Calu3 (cell line): ENCODE measurements around the gene FMN1. TPM values are rescaled to one million over a fixed set of nuclear protein-coding genes. Genes with fewer than 3 reads are reported as not detected.
A peak's percentile ranks its signal among the peaks of the same experiment; 100 is the strongest.

Experiments used
- BruUV-seq: library from RNA; stranded (reverse); fragments of 400-500 nt; replicated peaks from 2 replicates; lab custom pipeline; 2021; lab: Mats Ljungman, UMichigan
- CTCF ChIA-PET: fragments of 300-600 bp; sonication (Branson Sonifier 250); formaldehyde crosslinking; loops from one replicate; lab custom pipeline; 2022; ENCODE audit warnings: antibody characterized with exemption; lab: Charles Lee
- DNase-seq: peaks from one replicate; pipeline ENCODE4 v3.0.0; 2022
- H3K27ac Mint-ChIP-seq: one replicate; pipeline ENCODE4 v1.8.0; 2022; ENCODE audit warnings: mixed read lengths; ENCODE audit not compliant: unreplicated experiment
- H3K27me3 Mint-ChIP-seq: one replicate; pipeline ENCODE4 v1.8.0; 2022; ENCODE audit warnings: mixed read lengths; ENCODE audit not compliant: unreplicated experiment
- H3K36me3 Mint-ChIP-seq: one replicate; pipeline ENCODE4 v1.8.0; 2022; ENCODE audit warnings: mild to moderate bottlenecking, moderate library complexity, mixed read lengths; ENCODE audit not compliant: insufficient read depth, unreplicated experiment
- H3K4me1 Mint-ChIP-seq: one replicate; pipeline ENCODE4 v1.8.0; 2022; ENCODE audit warnings: mild to moderate bottlenecking, low read depth, mixed read lengths; ENCODE audit not compliant: unreplicated experiment
- H3K4me3 Mint-ChIP-seq: one replicate; pipeline ENCODE4 v1.8.0; 2022; ENCODE audit warnings: mild to moderate bottlenecking, low read depth, moderate library complexity, mixed read lengths; ENCODE audit not compliant: unreplicated experiment
- H3K9me3 Mint-ChIP-seq: one replicate; pipeline ENCODE4 v1.8.0; 2022; ENCODE audit warnings: low read depth, mixed read lengths; ENCODE audit not compliant: unreplicated experiment
- intact Hi-C: fragments of 100-400 bp; cut with micrococcal nuclease; formaldehyde crosslinking; loops from one replicate; pipeline ENCODE4 v1.10.0; 2022; ENCODE audit not compliant: unreplicated experiment
- total RNA-seq: library from RNA; stranded (reverse); gene quantifications from 2 replicates; pipeline ENCODE4 v1.2.3, GENCODE V29; 2022
- TF ChIP-seq, protein P1 (sequence below): fragments of 200-600 bp; IDR thresholded peaks from one replicate; pipeline ENCODE4 v1.8.0; 2022; ENCODE audit warnings: antibody characterized with exemption; ENCODE audit not compliant: unreplicated experiment

Gene FMN1
- total RNA-seq, 1 experiment from 2014 or later = 7.1 TPM

DNA sequence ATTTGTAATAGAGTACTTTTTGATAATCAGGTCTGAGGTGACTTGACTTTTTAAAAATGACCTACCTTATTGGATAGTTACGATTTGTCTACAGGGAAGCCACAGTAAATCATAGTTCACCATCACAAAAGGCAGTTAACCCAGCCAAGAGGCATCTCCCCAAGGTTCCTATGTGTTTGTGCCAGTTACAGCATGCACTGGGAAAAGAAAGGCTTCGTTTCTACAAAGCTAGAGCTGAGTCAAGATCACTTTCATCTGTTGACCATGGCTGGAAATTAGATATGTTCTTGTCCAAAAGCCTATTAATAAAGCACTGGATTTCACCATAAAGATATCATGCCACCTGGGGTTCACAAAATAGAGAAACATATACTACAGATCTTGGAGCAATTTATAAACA, 336.8 kb downstream of the FMN1 start:
- TF ChIP-seq, protein P1, sequence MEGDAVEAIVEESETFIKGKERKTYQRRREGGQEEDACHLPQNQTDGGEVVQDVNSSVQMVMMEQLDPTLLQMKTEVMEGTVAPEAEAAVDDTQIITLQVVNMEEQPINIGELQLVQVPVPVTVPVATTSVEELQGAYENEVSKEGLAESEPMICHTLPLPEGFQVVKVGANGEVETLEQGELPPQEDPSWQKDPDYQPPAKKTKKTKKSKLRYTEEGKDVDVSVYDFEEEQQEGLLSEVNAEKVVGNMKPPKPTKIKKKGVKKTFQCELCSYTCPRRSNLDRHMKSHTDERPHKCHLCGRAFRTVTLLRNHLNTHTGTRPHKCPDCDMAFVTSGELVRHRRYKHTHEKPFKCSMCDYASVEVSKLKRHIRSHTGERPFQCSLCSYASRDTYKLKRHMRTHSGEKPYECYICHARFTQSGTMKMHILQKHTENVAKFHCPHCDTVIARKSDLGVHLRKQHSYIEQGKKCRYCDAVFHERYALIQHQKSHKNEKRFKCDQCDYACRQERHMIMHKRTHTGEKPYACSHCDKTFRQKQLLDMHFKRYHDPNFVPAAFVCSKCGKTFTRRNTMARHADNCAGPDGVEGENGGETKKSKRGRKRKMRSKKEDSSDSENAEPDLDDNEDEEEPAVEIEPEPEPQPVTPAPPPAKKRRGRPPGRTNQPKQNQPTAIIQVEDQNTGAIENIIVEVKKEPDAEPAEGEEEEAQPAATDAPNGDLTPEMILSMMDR = no peak
- Mint-ChIP-seq H3K36me3 (no peaks in the 10 kb centered on the region), H3K4me1 (no peaks in the 10 kb centered on the region), H3K9me3 (no peaks in the 10 kb centered on the region), H3K4me3 (no peak overlapping the region), H3K27ac (no peak overlapping the region), H3K27me3 (no peaks in the 10 kb centered on the region)
- no TSS peak for BruUV-seq
- intact Hi-C loops = loop anchor here (10.0 kb wide), 2 partner anchors 77 to 193 kb away; no protein-coding TSS in a partner anchor
- CTCF ChIA-PET = no interaction called here
- DNase-seq = no peak

DNA sequence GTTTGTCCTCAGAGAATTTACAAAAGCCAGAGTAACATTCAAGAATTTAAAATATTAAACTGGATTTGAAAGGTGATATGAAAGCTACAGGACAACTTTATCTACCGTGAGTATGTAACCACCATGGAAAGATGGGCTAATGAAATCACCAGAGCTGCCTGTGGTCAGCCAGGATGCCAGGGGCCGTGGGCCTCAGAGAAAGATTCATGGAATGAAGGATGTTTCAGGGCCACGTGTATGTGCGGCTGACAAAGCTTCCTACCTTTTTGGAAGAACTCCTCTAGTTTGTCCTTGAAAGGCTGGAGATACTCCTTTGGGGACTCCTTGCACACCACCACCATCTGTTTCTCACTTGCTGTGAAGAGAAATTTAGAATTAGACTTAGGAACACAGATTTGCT, 337.8 kb downstream of the FMN1 start:
- no TSS peak for BruUV-seq
- no peak for DNase-seq
- CTCF ChIA-PET = no interaction called here
- Mint-ChIP-seq H3K4me1 (no peaks in the 10 kb centered on the region), H3K27me3 (no peaks in the 10 kb centered on the region), H3K4me3 (no peak overlapping the region), H3K36me3 (no peaks in the 10 kb centered on the region), H3K27ac (no peak overlapping the region), H3K9me3 (no peaks in the 10 kb centered on the region)
- intact Hi-C loops = loop anchor here (10.0 kb wide), 2 partner anchors 78 to 192 kb away; no protein-coding TSS in a partner anchor
- TF ChIP-seq, protein P1 = no peak

DNA sequence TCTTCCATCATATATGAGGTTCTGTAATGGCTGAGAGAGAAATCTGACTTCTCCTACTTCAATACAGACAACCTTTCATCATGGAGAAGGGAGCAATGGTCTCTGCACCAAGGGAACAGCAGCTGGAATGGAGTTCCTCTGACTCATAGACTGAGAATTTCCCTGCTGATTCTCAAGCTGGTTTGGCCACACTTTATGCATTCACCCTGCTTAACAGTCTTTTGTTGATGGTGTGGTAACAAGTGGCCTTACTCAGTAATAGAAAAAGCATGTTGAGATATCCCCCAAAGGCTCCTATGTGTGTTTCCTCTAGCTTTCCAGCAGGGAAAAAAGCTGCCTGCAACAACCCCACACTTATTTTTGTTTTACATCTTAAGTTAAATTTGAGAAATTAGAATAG, 338.6 kb downstream of the FMN1 start:
- Mint-ChIP-seq H3K4me3 (no peak overlapping the region), H3K4me1 (no peaks in the 10 kb centered on the region), H3K36me3 (no peaks in the 10 kb centered on the region), H3K27ac (no peak overlapping the region), H3K9me3 (no peaks in the 10 kb centered on the region), H3K27me3 (no peaks in the 10 kb centered on the region)
- BruUV-seq = no TSS peak
- CTCF ChIA-PET = no interaction called here
- intact Hi-C loops = loop anchor here (10.0 kb wide), 2 partner anchors 79 to 191 kb away; no protein-coding TSS in a partner anchor
- TF ChIP-seq, protein P1 = no peak
- DNase-seq = peak; percentile 24

DNA sequence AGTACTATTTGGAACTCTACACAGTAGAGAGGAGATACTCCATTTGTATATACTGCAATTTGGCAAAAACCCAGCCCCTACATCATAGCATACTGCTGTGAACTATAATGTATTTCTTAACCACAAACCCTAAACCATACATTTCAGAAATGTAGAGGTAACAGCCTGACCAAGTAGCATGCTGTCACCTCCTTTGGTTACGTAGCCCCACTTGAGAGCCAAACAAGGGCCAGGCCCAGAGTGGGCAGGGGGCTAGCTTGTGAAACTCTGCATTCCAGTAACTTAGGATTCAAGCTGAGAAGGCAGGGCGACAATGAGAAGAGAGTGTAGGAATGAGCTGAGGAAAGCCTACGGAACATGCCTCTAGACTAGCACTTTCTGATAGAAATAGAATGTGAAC, 340.9 kb downstream of the FMN1 start:
- intact Hi-C loops = loop anchor here (10.0 kb wide), 2 partner anchors 81 to 189 kb away; no protein-coding TSS in a partner anchor
- no TSS peak for BruUV-seq
- Mint-ChIP-seq H3K36me3 (peaks cover 5% of the 10 kb centered on the region), H3K4me3 (no peak overlapping the region), H3K27ac (no peak overlapping the region), H3K27me3 (no peaks in the 10 kb centered on the region), H3K9me3 (no peaks in the 10 kb centered on the region), H3K4me1 (no peaks in the 10 kb centered on the region)
- CTCF ChIA-PET = no interaction called here
- DNase-seq = no peak
- TF ChIP-seq, protein P1 = no peak
